Liver (tissue), 9 donors: Measurements from ENCODE around the gene URB1. TPM values are rescaled to one million over a fixed set of nuclear protein-coding genes. Genes with fewer than 3 reads are reported as not detected.

ENCODE experiments used
- DNase-seq: peaks from one replicate; pipeline ENCODE4 v3.0.0-alpha.2; 2017; ENCODE audit warnings: low spot score
- H3K27ac ChIP-seq, 2 donors: one replicate each; pipeline ENCODE4 v1.7.0; 2013; ENCODE audit warnings: inconsistent platforms in 2 of 2, low read length in 2 of 2, control low read depth in 1 of 2, low read depth in 1 of 2, mild to moderate bottlenecking in 1 of 2
- H3K27me3 ChIP-seq, 4 donors: one replicate each; pipeline versions ENCODE4 v1.6.1 to v1.7.0; 2013; ENCODE audit warnings: low read length in 3 of 4, inconsistent platforms in 1 of 4, mild to moderate bottlenecking in 1 of 4, moderate library complexity in 1 of 4; ENCODE audit not compliant: control insufficient read depth in 4 of 4, insufficient read depth in 4 of 4
- H3K36me3 ChIP-seq, 4 donors: one replicate each; pipeline versions ENCODE4 v1.6.1 to v1.7.0; 2013; ENCODE audit warnings: low read length in 3 of 4, mild to moderate bottlenecking in 3 of 4, low read depth in 1 of 4, moderate library complexity in 1 of 4; ENCODE audit not compliant: control insufficient read depth in 4 of 4, insufficient read depth in 3 of 4
- H3K4me1 ChIP-seq, 4 donors: one replicate each; pipeline versions ENCODE4 v1.6.1 to v1.7.0; 2013; ENCODE audit warnings: low read length in 3 of 4, mild to moderate bottlenecking in 3 of 4, moderate library complexity in 1 of 4; ENCODE audit not compliant: control insufficient read depth in 4 of 4, insufficient read depth in 4 of 4
- H3K4me3 ChIP-seq, 3 donors: one replicate each; pipeline versions ENCODE4 v1.6.1 to v1.7.0; 2013; ENCODE audit warnings: low read length in 3 of 3, control low read depth in 1 of 3, low read depth in 1 of 3, mild to moderate bottlenecking in 1 of 3
- H3K9ac ChIP-seq, 2 donors: one replicate each; pipeline ENCODE4 v1.7.0; 2013; ENCODE audit warnings: low read length in 2 of 2, mild to moderate bottlenecking in 2 of 2, moderate library complexity in 2 of 2, control low read depth in 1 of 2, low read depth in 1 of 2
- H3K9me3 ChIP-seq, 4 donors: one replicate each; pipeline versions ENCODE4 v1.6.1 to v1.7.0; 2013; ENCODE audit warnings: low read length in 3 of 4; ENCODE audit not compliant: control insufficient read depth in 4 of 4
- EGR1 ChIP-seq, 2 donors: IDR thresholded peaks; 2 replicates each; pipeline ENCODE4 v1.6.1; 2016 to 2018; ENCODE audit warnings: antibody characterized with exemption in 2 of 2, low read depth in 2 of 2
- FOXA1 ChIP-seq: IDR thresholded peaks from 2 replicates; pipeline ENCODE4 v1.6.1; 2016; ENCODE audit warnings: antibody characterized with exemption
- FOXA2 ChIP-seq: IDR thresholded peaks from 2 replicates; pipeline ENCODE4 v1.6.1; 2016; ENCODE audit warnings: antibody characterized with exemption
- GABPA ChIP-seq, 2 donors: IDR thresholded peaks in 1 of 2; conservative IDR thresholded peaks in 1 of 2; 2 replicates each; pipeline ENCODE4 v1.6.1; 2016; ENCODE audit warnings: antibody characterized with exemption in 2 of 2, mild to moderate bottlenecking in 1 of 2, moderate library complexity in 1 of 2
- HNF4A ChIP-seq, 2 donors: conservative IDR thresholded peaks; 2 replicates each; pipeline ENCODE4 v1.6.1; 2016; ENCODE audit warnings: antibody characterized with exemption in 2 of 2, mild to moderate bottlenecking in 2 of 2
- HNF4G ChIP-seq: IDR thresholded peaks from 2 replicates; pipeline ENCODE4 v1.6.1; 2016; ENCODE audit warnings: antibody characterized with exemption
- NR2F2 ChIP-seq: IDR thresholded peaks from 2 replicates; pipeline ENCODE4 v1.6.1; 2016; ENCODE audit warnings: antibody characterized with exemption
- RAD21 ChIP-seq, 2 donors: IDR thresholded peaks; 2 replicates each; pipeline ENCODE4 v1.6.1; 2016; ENCODE audit warnings: antibody characterized with exemption in 2 of 2, mild to moderate bottlenecking in 2 of 2
- RXRA ChIP-seq, 2 donors: IDR thresholded peaks; 2 replicates each; pipeline ENCODE4 v1.6.1; 2017 to 2018; ENCODE audit warnings: antibody characterized with exemption in 2 of 2, mild to moderate bottlenecking in 1 of 2
- SP1 ChIP-seq: IDR thresholded peaks from 2 replicates; pipeline ENCODE4 v1.6.1; 2018; ENCODE audit warnings: antibody characterized with exemption, mild to moderate bottlenecking
- TAF1 ChIP-seq: conservative IDR thresholded peaks from 2 replicates; pipeline ENCODE4 v1.6.1; 2016; ENCODE audit warnings: antibody characterized with exemption, mild to moderate bottlenecking
- YY1 ChIP-seq: IDR thresholded peaks from 2 replicates; pipeline ENCODE4 v1.6.1; 2016; ENCODE audit warnings: antibody characterized with exemption, mild to moderate bottlenecking
- WGBS: extraction: QIAGEN DNeasy Blood & Tissue Kit; methylation state at CpG from one replicate; pipeline ENCODE4 v1.1.7; 2013; 5-methylcytosine and 5-hydroxymethylcytosine counted together
- polyA plus RNA-seq, 2 donors: library from polyadenylated mRNA; stranded (reverse) in 1 of 2; unstranded in 1 of 2; fragments of 200-250 nt in 1 of 2; fragments of >200 nt in 1 of 2; fragmentation: Nextera tagmentation in 1 of 2; extraction: Ambion mirVana in 1 of 2; gene quantifications; one replicate each; pipeline versions ENCODE4 v1.2.1 to v1.2.3, GENCODE V29; 2013 to 2015
- total RNA-seq, 2 donors: library from RNA; depleted of rRNA; stranded (reverse); fragments of >200 nt; gene quantifications; one replicate each; pipeline ENCODE4 v1.2.3, GENCODE V29; 2014
- TF ChIP-seq, protein P1 (sequence below): IDR thresholded peaks from 2 replicates; pipeline ENCODE4 v1.6.1; 2016; ENCODE audit warnings: antibody characterized with exemption, mild to moderate bottlenecking
- TF ChIP-seq, protein P2 (sequence below): fragments of 150-350 bp; IDR thresholded peaks from 2 replicates; pipeline ENCODE4 v1.5.1; 2017; ENCODE audit warnings: improper control_type of control experiment, low read depth, low read length; ENCODE audit not compliant: missing input control
- TF ChIP-seq, protein P3 (sequence below): IDR thresholded peaks from 2 replicates; pipeline ENCODE4 v1.6.1; 2016; ENCODE audit warnings: antibody characterized with exemption
- TF ChIP-seq, protein P4 (sequence below): IDR thresholded peaks from 2 replicates; pipeline ENCODE4 v1.6.1; 2016; ENCODE audit warnings: antibody characterized with exemption
- donor health status: healthy.
- donor health status: healthy.
- donor health status: healthy.
- donor health status: healthy.
- donor health status: healthy.

Gene URB1
- total and polyA plus RNA-seq, 4 donors: 2.8 to 14.5 (median 7.1) TPM

DNA sequence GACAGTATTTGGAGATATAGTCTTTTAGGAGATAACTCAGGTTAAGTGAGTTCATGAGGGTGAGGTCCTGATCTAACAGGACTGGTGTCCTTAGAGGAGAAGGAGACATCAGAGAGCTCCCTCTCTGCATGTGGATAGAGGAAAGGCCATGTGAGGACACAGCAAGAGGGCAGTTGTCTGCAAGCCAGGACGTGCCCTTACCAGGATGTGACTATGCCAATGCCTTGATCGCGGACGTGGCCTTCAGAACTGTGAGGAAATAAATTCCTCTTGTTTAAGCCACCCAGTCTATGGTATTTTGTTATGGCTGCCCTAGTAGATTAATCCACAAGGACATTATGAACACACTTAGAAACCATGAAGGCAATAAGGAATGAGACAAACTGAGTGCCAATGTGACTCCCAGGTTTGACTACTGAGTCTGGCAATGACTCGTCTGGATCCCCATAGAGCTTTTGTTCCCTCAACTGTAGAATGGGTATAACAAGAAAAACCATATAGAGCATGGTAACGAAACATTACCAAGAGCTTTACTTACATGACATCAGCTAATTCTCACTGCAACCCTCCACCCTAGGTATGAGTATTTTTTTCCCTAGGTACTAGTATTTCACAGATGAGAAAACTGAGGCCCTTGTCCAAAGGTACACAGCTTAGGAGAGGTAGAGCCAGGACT lies 6.5 kb downstream of the URB1 start (continued):
- TF ChIP-seq SP1 (no peak), FOXA2 (no peak), EGR1 (IDR thresholded peaks at IDR 0.05; ENCODE audit: low read depth in 2 of 2) (no peak)

DNA sequence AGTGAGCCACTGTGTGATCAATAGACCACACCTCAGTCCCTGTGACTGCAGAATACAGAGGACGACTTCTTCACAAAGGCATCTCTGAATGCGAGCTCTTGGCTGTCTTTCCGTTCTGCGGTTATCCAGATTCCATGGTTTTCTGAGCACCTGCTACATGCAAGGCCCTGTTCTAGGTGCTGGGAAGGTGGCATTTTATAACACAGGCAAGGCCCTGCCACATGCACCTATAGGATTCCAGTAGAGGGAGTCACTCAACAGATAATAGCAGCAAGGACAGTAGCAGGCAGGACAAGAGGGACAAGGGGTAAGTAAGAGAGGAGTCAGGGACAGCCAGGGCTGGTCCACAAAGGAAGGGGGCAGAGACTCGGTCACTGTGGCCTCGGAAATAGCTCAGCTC lies 9.0 kb downstream of the URB1 start:
- H3K9me3 ChIP-seq: no peaks in the 10 kb centered on the region
- TF ChIP-seq RAD21 (IDR thresholded peaks at IDR 0.05): peak in 1 of 2 donors; percentile 46
- no peak for TF ChIP-seq NR2F2
- DNase-seq: no peak
- 94% methylated on average over 6 of the region's 6 CpGs for WGBS
- H3K36me3 ChIP-seq: peaks cover 5 to 40% (median 24%) of the 10 kb centered on the region in 4 donors
- H3K27ac ChIP-seq: no peak overlapping the region
- H3K27me3 ChIP-seq: no peaks in the 10 kb centered on the region
- no peak overlapping the region for H3K9ac ChIP-seq
- H3K4me3 ChIP-seq: no peak overlapping the region
- H3K4me1 ChIP-seq: peaks cover 0 to 10% (median 3%) of the 10 kb centered on the region in 4 donors

DNA sequence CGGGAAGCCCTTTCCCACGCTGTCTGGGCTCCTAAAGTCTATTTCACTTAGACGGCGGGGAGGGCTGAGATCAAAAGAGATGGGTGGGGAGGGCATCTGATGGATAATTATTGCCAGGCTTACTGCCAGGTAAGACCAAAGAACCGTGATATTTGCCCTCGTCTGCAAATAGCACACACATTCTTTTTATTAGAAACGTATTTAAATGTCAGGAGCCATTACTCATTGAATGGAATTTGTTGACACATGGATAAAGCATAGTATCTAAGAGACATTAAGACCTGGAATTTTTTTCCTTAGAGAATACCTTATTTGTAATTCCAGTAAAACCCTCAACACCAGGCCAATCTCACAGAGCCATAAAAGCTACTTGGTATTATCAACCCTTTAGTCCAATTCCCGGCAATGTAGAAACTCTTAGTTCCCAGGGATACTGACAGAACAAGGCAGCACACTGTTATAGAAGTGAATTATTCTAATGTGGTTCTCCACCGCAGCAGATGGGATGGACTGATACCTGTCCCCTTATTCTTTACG lies 10.6 kb downstream of the URB1 start:
- H3K9me3 ChIP-seq: no peaks in the 10 kb centered on the region
- no peak overlapping the region for H3K27ac ChIP-seq
- H3K9ac ChIP-seq: no peak overlapping the region
- H3K4me3 ChIP-seq: no peak overlapping the region
- H3K27me3 ChIP-seq: no peaks in the 10 kb centered on the region
- TF ChIP-seq SP1: no peak
- no peak for TF ChIP-seq HNF4A (conservative IDR thresholded peaks at IDR 0.05)
- no peak for TF ChIP-seq HNF4G
- TF ChIP-seq, protein P1, sequence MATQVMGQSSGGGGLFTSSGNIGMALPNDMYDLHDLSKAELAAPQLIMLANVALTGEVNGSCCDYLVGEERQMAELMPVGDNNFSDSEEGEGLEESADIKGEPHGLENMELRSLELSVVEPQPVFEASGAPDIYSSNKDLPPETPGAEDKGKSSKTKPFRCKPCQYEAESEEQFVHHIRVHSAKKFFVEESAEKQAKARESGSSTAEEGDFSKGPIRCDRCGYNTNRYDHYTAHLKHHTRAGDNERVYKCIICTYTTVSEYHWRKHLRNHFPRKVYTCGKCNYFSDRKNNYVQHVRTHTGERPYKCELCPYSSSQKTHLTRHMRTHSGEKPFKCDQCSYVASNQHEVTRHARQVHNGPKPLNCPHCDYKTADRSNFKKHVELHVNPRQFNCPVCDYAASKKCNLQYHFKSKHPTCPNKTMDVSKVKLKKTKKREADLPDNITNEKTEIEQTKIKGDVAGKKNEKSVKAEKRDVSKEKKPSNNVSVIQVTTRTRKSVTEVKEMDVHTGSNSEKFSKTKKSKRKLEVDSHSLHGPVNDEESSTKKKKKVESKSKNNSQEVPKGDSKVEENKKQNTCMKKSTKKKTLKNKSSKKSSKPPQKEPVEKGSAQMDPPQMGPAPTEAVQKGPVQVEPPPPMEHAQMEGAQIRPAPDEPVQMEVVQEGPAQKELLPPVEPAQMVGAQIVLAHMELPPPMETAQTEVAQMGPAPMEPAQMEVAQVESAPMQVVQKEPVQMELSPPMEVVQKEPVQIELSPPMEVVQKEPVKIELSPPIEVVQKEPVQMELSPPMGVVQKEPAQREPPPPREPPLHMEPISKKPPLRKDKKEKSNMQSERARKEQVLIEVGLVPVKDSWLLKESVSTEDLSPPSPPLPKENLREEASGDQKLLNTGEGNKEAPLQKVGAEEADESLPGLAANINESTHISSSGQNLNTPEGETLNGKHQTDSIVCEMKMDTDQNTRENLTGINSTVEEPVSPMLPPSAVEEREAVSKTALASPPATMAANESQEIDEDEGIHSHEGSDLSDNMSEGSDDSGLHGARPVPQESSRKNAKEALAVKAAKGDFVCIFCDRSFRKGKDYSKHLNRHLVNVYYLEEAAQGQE: no peak
- TF ChIP-seq RAD21 (IDR thresholded peaks at IDR 0.05): no peak
- TF ChIP-seq GABPA (IDR thresholded peaks at IDR 0.05 in 1 of 2, conservative IDR thresholded peaks at IDR 0.05 in 1 of 2): no peak
- TF ChIP-seq, protein P2, sequence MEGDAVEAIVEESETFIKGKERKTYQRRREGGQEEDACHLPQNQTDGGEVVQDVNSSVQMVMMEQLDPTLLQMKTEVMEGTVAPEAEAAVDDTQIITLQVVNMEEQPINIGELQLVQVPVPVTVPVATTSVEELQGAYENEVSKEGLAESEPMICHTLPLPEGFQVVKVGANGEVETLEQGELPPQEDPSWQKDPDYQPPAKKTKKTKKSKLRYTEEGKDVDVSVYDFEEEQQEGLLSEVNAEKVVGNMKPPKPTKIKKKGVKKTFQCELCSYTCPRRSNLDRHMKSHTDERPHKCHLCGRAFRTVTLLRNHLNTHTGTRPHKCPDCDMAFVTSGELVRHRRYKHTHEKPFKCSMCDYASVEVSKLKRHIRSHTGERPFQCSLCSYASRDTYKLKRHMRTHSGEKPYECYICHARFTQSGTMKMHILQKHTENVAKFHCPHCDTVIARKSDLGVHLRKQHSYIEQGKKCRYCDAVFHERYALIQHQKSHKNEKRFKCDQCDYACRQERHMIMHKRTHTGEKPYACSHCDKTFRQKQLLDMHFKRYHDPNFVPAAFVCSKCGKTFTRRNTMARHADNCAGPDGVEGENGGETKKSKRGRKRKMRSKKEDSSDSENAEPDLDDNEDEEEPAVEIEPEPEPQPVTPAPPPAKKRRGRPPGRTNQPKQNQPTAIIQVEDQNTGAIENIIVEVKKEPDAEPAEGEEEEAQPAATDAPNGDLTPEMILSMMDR: no peak
- TF ChIP-seq, protein P3, sequence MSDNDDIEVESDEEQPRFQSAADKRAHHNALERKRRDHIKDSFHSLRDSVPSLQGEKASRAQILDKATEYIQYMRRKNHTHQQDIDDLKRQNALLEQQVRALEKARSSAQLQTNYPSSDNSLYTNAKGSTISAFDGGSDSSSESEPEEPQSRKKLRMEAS: no peak
- TF ChIP-seq RXRA (IDR thresholded peaks at IDR 0.05): no peak
- TF ChIP-seq, protein P4, sequence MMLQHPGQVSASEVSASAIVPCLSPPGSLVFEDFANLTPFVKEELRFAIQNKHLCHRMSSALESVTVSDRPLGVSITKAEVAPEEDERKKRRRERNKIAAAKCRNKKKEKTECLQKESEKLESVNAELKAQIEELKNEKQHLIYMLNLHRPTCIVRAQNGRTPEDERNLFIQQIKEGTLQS: no peak
- TF ChIP-seq FOXA2: no peak
- TF ChIP-seq YY1: no peak
- TF ChIP-seq FOXA1: no peak
- TF ChIP-seq TAF1: no peak
- WGBS: 87% methylated on average over 10 of the region's 10 CpGs
- H3K4me1 ChIP-seq: peaks cover 0 to 10% (median 3%) of the 10 kb centered on the region in 4 donors
- H3K36me3 ChIP-seq: peaks cover 5 to 56% (median 23%) of the 10 kb centered on the region in 4 donors
- no peak for DNase-seq
